T-helper 2 cell (primary cell): ENCODE measurements around the gene ZC3H6.
"Not testable (repeated sequence)": the region's sequence is repeated elsewhere in the genome, so short reads cannot be mapped to it uniquely, and the experiment has no call there.

ENCODE experiments used
- DNase-seq, 5 experiments: peaks; one replicate each; pipeline versions ENCODE4 v3.0.0 to v3.0.0-alpha.2; 2012 to 2022

Gene ZC3H6

DNA sequence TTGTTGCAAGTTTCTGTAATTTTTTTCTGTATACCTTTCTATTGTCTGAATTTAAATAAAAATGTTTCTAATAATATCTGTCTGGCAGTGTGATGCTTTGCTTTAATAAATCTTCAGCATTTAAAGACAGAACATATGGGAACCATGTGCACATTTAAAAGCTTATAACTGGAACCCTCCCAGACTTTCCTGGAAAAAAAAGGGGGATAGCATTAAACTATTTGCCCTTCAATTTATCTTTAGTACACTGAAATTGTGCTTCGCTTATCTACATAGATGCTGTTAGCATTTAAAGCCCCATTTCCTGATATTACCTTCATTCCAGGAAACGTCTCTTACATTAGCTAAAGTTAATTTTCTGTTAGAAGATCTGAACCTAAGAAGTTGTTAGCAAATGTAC is 64.6 kb downstream of the ZC3H6 start:
- no peak for DNase-seq

DNA sequence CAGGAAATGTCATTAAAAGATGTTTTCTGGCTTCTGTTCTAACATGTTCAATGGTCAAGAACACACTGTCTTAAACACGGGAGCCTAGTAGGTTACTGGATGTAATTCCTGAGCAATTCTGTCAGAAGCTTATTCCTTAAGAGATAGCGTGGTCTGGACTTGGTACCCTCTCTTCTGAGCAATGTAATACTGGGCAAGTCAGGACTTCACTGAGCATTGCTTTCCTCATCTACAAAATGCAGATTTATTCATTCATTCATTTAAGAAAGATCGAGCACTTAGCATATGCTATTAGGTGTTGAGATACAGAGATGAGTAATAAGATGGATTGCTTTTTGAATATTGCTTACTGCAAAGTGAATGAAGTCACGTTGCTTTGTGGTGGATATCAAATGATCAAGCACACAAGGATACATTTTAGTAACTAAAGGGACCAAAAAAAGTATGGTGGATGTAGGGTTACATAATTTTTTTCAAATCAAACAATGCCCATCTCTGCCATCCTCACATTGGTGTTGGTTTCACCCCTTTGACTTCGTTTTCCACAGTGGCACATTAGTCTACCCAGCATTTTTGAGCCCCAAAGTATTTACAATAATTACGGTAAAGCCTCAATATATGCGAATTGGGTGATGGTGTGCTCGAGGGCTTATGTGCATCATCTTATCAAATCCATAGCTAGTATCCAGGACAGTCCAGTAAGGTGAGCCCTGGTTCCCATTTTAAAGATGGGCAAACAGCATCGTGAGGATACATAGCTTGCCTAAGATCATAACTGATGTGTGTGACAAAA is 65.3 kb downstream of the ZC3H6 start:
- DNase-seq = no peak

DNA sequence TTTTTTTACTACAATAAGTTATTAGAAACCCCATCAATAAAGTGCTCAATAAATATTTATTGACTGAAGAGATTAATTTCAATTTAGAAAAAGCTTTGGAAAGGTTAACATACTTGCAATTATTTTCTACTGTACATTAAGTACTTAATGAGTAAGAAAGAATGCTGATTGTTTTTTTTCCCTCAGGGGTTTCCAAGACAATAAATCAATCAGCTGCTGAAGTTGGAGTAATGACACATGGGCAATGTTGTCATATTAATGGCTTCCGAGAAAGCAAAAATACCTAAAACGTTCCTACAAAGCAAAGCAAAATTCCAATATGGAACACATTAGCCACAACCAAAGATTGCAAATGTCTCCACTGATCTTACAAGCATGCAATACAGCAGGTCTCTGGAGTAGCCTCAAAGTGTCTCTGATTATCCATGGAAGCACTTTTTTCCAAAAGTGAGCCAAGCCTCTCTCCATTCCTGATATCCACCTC is 66.7 kb downstream of the ZC3H6 start:
- DNase-seq = no peak

GRCh38 chr2:112343827-112344585 is 68.6 kb downstream of the ZC3H6 start:
- DNase-seq = peak in 1 of 5 experiments; percentile 11

GRCh38 chr2:112345030-112346027 is 69.9 kb downstream of the ZC3H6 start:
- DNase-seq = no peak

GRCh38 chr2:112352292-112352691 is 76.9 kb downstream of the ZC3H6 start:
- not testable (repeated sequence) for DNase-seq

- not testable (repeated sequence) for DNase-seq
Measured at GRCh38 chr2:112352809-112353603, 77.6 kb downstream of the ZC3H6 start.

DNA sequence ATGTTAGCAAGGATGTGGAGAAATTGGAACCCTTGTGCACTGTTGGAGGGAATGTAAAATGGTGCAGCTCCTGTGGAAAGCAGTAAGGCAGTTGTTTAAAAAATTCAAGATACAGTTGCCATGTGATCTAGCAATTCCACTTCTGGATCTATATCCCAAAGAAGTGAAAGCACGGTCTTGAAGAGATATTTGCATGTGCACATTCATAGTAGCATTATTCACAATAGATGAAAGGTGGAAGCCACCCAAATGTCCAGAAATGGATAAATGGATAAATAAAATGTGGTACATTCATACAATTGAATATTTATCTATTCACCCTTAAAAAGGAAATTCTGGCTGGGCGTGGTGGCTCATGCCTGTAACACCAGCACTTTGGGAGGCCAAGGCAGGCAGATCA is 78.9 kb downstream of the ZC3H6 start:
- not testable (repeated sequence) for DNase-seq

- not testable (repeated sequence) for DNase-seq
Measured at GRCh38 chr2:112360055-112360454, 84.7 kb downstream of the ZC3H6 start.
